Mesothelial cell of epicardium (in vitro differentiated cells): ENCODE data around the gene FNDC3B. TPM values are rescaled to one million over a fixed set of nuclear protein-coding genes. Genes with fewer than 3 reads are reported as not detected.

Experiments
- DNase-seq, 2 experiments: peaks; one replicate each; pipeline ENCODE4 v3.0.0; 2021; ENCODE audit warnings: low spot score in 2 of 2; ENCODE audit not compliant: unreplicated experiment in 2 of 2
- H3K27ac Mint-ChIP-seq: 2 replicates; pipeline ENCODE4 v1.8.0; 2021; ENCODE audit warnings: mixed read lengths
- H3K27me3 Mint-ChIP-seq: 2 replicates; pipeline ENCODE4 v1.8.0; 2021; ENCODE audit warnings: low read depth, mixed read lengths
- H3K36me3 Mint-ChIP-seq: 2 replicates; pipeline ENCODE4 v1.8.0; 2021; ENCODE audit warnings: mixed read lengths
- H3K4me1 Mint-ChIP-seq: 2 replicates; pipeline ENCODE4 v1.8.0; 2021; ENCODE audit warnings: mixed read lengths
- H3K4me3 Mint-ChIP-seq: 2 replicates; pipeline ENCODE4 v1.8.0; 2021; ENCODE audit warnings: mild to moderate bottlenecking, moderate library complexity, mixed read lengths
- H3K9me3 Mint-ChIP-seq: 2 replicates; pipeline ENCODE4 v1.8.0; 2021; ENCODE audit warnings: mixed read lengths
- total RNA-seq: library from RNA; stranded (reverse); gene quantifications from 3 replicates; pipeline ENCODE4 v1.2.1, GENCODE V29; 2021
- TF ChIP-seq, protein P1 (sequence below): fragments of 200-600 bp; sonication (generic); IDR thresholded peaks from one replicate; pipeline ENCODE4 v1.5.0; 2021; ENCODE audit warnings: antibody characterized with exemption; ENCODE audit not compliant: unreplicated experiment

FNDC3B gene
- total RNA-seq, 1 donor from 2014 or later: 131 TPM

DNA sequence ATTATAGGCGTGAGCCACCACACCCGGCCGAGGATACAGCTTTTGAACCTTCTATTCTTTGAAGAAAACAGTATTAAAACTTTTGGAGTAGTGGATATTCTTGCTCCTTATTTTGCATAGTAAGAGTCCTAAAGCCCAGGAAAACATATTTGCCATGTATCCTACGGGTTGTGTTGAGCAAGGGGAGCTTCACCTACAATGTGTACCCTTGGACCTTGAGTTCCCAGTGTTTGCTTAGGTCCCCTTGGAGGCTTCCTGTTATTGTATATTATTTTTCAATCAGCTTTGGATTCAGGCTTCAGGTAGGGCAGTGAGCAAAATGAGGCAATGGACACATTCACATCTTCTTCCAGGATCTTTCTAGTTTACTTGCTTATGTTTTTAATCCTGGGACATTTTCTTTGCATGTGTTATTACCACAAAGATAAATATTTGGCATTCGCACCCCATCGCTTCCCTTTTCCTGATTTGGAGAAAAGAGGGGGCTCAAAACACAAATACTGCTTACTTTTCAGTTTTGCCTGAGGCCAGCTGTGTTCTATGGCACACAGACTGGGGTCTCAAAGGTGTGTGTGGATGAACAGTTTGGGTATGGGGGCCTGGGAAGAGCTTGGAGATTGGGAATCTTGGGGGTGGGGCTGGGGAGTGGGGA, 88.7 kb downstream of the FNDC3B start:
- H3K27me3 Mint-ChIP-seq: no peaks in the 10 kb centered on the region
- no peak for DNase-seq
- H3K4me3 Mint-ChIP-seq: no peak overlapping the region
- H3K4me1 Mint-ChIP-seq: peaks cover 49% of the 10 kb centered on the region
- TF ChIP-seq, protein P1, sequence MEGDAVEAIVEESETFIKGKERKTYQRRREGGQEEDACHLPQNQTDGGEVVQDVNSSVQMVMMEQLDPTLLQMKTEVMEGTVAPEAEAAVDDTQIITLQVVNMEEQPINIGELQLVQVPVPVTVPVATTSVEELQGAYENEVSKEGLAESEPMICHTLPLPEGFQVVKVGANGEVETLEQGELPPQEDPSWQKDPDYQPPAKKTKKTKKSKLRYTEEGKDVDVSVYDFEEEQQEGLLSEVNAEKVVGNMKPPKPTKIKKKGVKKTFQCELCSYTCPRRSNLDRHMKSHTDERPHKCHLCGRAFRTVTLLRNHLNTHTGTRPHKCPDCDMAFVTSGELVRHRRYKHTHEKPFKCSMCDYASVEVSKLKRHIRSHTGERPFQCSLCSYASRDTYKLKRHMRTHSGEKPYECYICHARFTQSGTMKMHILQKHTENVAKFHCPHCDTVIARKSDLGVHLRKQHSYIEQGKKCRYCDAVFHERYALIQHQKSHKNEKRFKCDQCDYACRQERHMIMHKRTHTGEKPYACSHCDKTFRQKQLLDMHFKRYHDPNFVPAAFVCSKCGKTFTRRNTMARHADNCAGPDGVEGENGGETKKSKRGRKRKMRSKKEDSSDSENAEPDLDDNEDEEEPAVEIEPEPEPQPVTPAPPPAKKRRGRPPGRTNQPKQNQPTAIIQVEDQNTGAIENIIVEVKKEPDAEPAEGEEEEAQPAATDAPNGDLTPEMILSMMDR: no peak
- no peaks in the 10 kb centered on the region for H3K9me3 Mint-ChIP-seq
- H3K36me3 Mint-ChIP-seq: peaks cover 26% of the 10 kb centered on the region
- no peak overlapping the region for H3K27ac Mint-ChIP-seq

GRCh38 chr3:172128858-172129257, 89.5 kb downstream of the FNDC3B start:
- DNase-seq: no peak
- no peaks in the 10 kb centered on the region for H3K9me3 Mint-ChIP-seq
- H3K27me3 Mint-ChIP-seq: no peaks in the 10 kb centered on the region
- peaks cover 49% of the 10 kb centered on the region for H3K4me1 Mint-ChIP-seq
- TF ChIP-seq, protein P1: no peak
- no peak overlapping the region for H3K4me3 Mint-ChIP-seq
- peaks cover 22% of the 10 kb centered on the region for H3K36me3 Mint-ChIP-seq
- H3K27ac Mint-ChIP-seq: peak overlapping the region; percentile 87

DNA sequence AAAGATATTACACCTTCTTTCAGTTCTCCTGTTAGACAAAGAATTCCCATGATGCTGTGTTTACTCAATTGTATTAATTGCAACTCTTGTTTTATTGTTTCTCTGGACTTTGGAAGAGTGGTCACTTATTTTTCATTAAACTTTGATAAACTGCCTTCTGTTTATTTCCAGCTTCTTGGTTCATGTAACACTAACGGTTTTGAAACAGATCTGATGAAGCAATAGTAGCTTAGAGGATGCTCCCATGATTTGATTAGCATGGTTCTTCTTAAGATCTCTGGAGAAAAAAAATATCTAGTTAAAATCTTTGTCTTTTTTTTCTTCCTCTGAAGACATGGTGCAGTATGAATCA, 90.1 kb downstream of the FNDC3B start:
- Mint-ChIP-seq H3K4me1 (peaks cover 49% of the 10 kb centered on the region), H3K27me3 (no peaks in the 10 kb centered on the region), H3K36me3 (peaks cover 18% of the 10 kb centered on the region), H3K4me3 (no peak overlapping the region), H3K9me3 (no peaks in the 10 kb centered on the region), H3K27ac (peak overlapping the region; percentile 87)
- no peak for DNase-seq
- TF ChIP-seq, protein P1: no peak

DNA sequence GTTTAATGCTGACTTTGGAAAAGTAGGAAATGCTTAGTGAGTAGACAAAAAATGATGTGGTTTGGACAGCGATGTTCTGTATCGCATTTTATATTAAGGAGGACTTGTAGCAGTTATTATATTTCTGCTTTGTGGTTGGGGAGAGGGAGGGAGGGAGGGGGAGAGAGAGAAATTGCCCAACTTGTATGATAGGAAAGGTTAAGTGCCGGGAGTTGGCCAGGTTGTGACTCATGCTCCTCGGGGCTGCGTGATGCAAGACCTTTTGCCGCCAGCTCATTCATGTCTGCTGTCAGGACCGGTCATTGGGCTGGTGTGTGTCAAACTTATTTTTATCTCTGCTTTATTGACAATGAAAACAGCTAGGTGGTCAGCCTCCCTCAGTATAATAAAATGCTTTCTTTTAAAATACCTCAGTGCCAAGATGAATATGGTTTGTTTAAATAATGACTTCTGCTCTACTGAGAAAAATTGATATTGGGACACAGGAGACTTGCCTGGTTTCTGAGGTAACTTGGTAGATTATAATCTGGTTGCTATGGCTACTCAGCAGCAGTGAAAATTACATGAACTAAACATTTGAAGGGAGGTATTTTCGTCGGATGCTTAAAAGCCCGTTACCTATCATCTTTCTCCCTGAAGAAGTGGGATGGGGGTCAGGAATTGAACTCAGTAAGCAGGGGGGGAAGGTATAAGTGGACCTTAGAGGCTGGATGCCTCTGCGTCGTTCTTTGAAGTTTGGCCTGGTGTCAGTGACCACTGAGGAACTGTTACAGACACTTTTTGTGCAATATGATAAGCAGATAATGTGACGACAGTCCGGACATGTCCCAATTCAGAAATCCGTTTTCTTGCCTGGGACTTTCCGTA, 90.7 kb downstream of the FNDC3B start:
- Mint-ChIP-seq H3K4me1 (peaks cover 46% of the 10 kb centered on the region), H3K27me3 (no peaks in the 10 kb centered on the region), H3K4me3 (no peak overlapping the region), H3K9me3 (no peaks in the 10 kb centered on the region), H3K27ac (peak overlapping the region; percentile 87), H3K36me3 (peaks cover 12% of the 10 kb centered on the region)
- no peak for DNase-seq
- TF ChIP-seq, protein P1: no peak

DNA sequence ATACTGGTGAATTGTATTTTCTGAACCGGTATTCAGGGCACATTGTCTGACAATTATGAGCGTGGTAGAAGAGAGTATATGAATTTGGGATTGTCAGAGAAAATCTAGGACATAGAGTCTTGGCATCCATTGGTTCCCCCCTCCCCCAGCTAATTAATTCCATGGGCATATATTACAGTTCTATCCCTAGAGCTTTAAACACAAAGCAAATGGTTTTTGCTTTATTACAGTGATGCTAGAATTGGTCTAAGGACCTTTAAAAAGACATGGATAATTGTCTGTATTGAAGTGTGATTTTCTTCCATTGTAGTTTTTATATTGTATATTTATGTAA, 91.3 kb downstream of the FNDC3B start:
- H3K27ac Mint-ChIP-seq: peak overlapping the region; percentile 87
- no peak overlapping the region for H3K4me3 Mint-ChIP-seq
- no peak for DNase-seq
- H3K4me1 Mint-ChIP-seq: peaks cover 47% of the 10 kb centered on the region
- no peaks in the 10 kb centered on the region for H3K27me3 Mint-ChIP-seq
- TF ChIP-seq, protein P1: no peak
- no peaks in the 10 kb centered on the region for H3K9me3 Mint-ChIP-seq
- peaks cover 11% of the 10 kb centered on the region for H3K36me3 Mint-ChIP-seq
